HepG2 (cell line): ENCODE data around the gene PRRT1B. TPM values are rescaled to one million over a fixed set of nuclear protein-coding genes. Genes with fewer than 3 reads are reported as not detected.
A peak's percentile ranks its signal among the peaks of the same experiment; 100 is the strongest.

ENCODE experiments used
- ATAC-seq: fragments of 200-7000 bp; cut with Tn5 transposase; 3 replicates; pipeline ENCODE4 v1.9.1; 2020; ENCODE audit warnings: mild to moderate bottlenecking, moderate library complexity
- Bru-seq: library from RNA; stranded (reverse); fragments of 400-500 nt; gene quantifications from one replicate; lab custom pipeline; 2021; lab: Mats Ljungman, UMichigan
- BruChase-seq, 2 experiments: library from RNA; stranded (reverse); fragments of 400-500 nt; gene quantifications; one replicate each; lab custom pipeline; 2021; lab: Mats Ljungman, UMichigan
- BruUV-seq: library from RNA; stranded (reverse); fragments of 400-500 nt; replicated peaks from 2 replicates; lab custom pipeline; 2021; lab: Mats Ljungman, UMichigan
- CTCF ChIA-PET: fragments of 300-600 bp; formaldehyde crosslinking; extraction: SDS; loops from one replicate; lab custom pipeline; 2021; ENCODE audit warnings: low total read pairs, inconsistent platforms, low intra/inter-chr PET ratio; lab: Yijun Ruan, JAX
- POLR2A ChIA-PET: fragments of 350-600 bp; sonication (Branson Sonifier 250); formaldehyde crosslinking; loops from one replicate; lab custom pipeline; 2020; ENCODE audit warnings: antibody characterized with exemption, inconsistent platforms; lab: Yijun Ruan, JAX
- DNase-seq: peaks from one replicate; pipeline ENCODE4 v3.0.0-alpha.2; 2015; ENCODE audit warnings: low spot score
- FAIRE-seq: peaks from 3 replicates; lab custom pipeline; 2011; peaks lifted over from hg19 to GRCh38; lab: Jason Lieb, UNC
- H2AFZ ChIP-seq: one replicate; pipeline ENCODE4 v1.6.1; 2011; ENCODE audit warnings: low read length, inconsistent platforms
- H3K27ac ChIP-seq: fragments of 300-600 bp; 3 replicates; pipeline ENCODE4 v1.8.0; 2011; ENCODE audit warnings: mixed run types, mild to moderate bottlenecking, mixed read lengths, low read length, inconsistent platforms; ENCODE audit not compliant: insufficient read depth; ENCODE audit errors: extremely low read length
- H3K27me3 ChIP-seq, 2 experiments: fragments of 200-600 bp in 1 of 2; 2 replicates in 1 of 2; 3 replicates in 1 of 2; pipeline versions ENCODE4 v1.6.0 to v1.8.0; 2011; ENCODE audit warnings: low read length in 2 of 2, mild to moderate bottlenecking in 2 of 2, moderate library complexity in 2 of 2, inconsistent platforms in 1 of 2; ENCODE audit not compliant: insufficient read depth in 2 of 2, control insufficient read depth in 1 of 2
- H3K36me3 ChIP-seq, 2 experiments: fragments of 200-600 bp in 1 of 2; replicated peaks in 1 of 2; 2 replicates in 1 of 2; 3 replicates in 1 of 2; pipeline versions ENCODE4 v1.5.1 to v1.8.0; 2011; ENCODE audit warnings: low read length in 2 of 2, inconsistent platforms in 1 of 2; ENCODE audit not compliant: insufficient read depth in 2 of 2, control insufficient read depth in 1 of 2
- H3K4me1 ChIP-seq: 2 replicates; pipeline ENCODE4 v1.5.1; 2012; ENCODE audit warnings: low read length, inconsistent platforms; ENCODE audit not compliant: insufficient read depth
- H3K4me2 ChIP-seq: 2 replicates; pipeline ENCODE4 v1.6.0; 2011; ENCODE audit warnings: low read depth, low read length, inconsistent platforms
- H3K4me3 ChIP-seq, 3 experiments: fragments of 200-600 bp in 1 of 3; sonication (generic), shearing (Covaris generic) in 1 of 3; replicated peaks in 1 of 3; 2 replicates each; pipeline ENCODE4 v1.5.1; 2011 to 2016; ENCODE audit warnings: low read length in 3 of 3, inconsistent platforms in 2 of 3, low read depth in 2 of 3, mild to moderate bottlenecking in 2 of 3, control low read depth in 1 of 3, mixed read lengths in 1 of 3; ENCODE audit not compliant: insufficient read depth in 1 of 3
- H3K79me2 ChIP-seq: one replicate; pipeline ENCODE4 v1.6.1; 2011; ENCODE audit warnings: low read length, inconsistent platforms; ENCODE audit not compliant: insufficient read depth
- H3K9ac ChIP-seq: 2 replicates; pipeline ENCODE4 v1.6.0; 2011; ENCODE audit warnings: mild to moderate bottlenecking, low read depth, low read length, inconsistent platforms; ENCODE audit not compliant: insufficient read depth
- H3K9me3 ChIP-seq: 2 replicates; pipeline ENCODE4 v1.5.1; 2012; ENCODE audit warnings: mild to moderate bottlenecking, low read length
- H4K20me1 ChIP-seq: 2 replicates; pipeline ENCODE4 v1.6.0; 2011; ENCODE audit warnings: inconsistent platforms, mild to moderate bottlenecking, low read length, moderate library complexity; ENCODE audit not compliant: insufficient read depth
- FOXK1 ChIP-seq: sonication (generic); formaldehyde crosslinking; IDR thresholded peaks from 2 replicates; pipeline ENCODE4 v1.4.0; 2020; ENCODE audit warnings: low read depth, missing genetic modification reagents, borderline replicate concordance
- GLMP ChIP-seq: sonication (generic); formaldehyde crosslinking; IDR thresholded peaks from 2 replicates; pipeline ENCODE4 v1.9.0; 2021; ENCODE audit warnings: missing genetic modification reagents, mild to moderate bottlenecking, borderline replicate concordance
- MLX ChIP-seq: IDR thresholded peaks from 2 replicates; pipeline ENCODE4 v1.6.1; 2016
- NR2C2 ChIP-seq: sonication (generic); formaldehyde crosslinking; IDR thresholded peaks from 2 replicates; pipeline ENCODE4 v1.4.0; 2020; ENCODE audit warnings: missing genetic modification reagents, mild to moderate bottlenecking, moderate library complexity, borderline replicate concordance
- SIX1 ChIP-seq: sonication (generic); formaldehyde crosslinking; IDR thresholded peaks from 2 replicates; pipeline ENCODE4 v1.4.0; 2020; ENCODE audit warnings: missing genetic modification reagents, borderline replicate concordance
- SMAD3 ChIP-seq: sonication (generic); formaldehyde crosslinking; IDR thresholded peaks from 2 replicates; pipeline ENCODE4 v1.4.0; 2020; ENCODE audit warnings: missing genetic modification reagents
- SOX6 ChIP-seq, 2 experiments: fragments of 450-650 bp in 1 of 2; sonication (generic) in 1 of 2; formaldehyde crosslinking in 1 of 2; IDR thresholded peaks; 2 replicates each; pipeline versions ENCODE4 v1.4.0 to v1.6.1; 2017 to 2020; ENCODE audit warnings: antibody characterized with exemption in 1 of 2, mild to moderate bottlenecking in 1 of 2, missing genetic modification reagents in 1 of 2
- ZNF263 ChIP-seq: sonication (generic); formaldehyde crosslinking; IDR thresholded peaks from 2 replicates; pipeline ENCODE4 v1.4.0; 2020; ENCODE audit warnings: missing genetic modification reagents
- ZNF343 ChIP-seq: sonication (generic); formaldehyde crosslinking; IDR thresholded peaks from 2 replicates; pipeline ENCODE4 v1.4.0; 2020; ENCODE audit warnings: mild to moderate bottlenecking, missing genetic modification reagents
- ZNF563 ChIP-seq: sonication (generic); formaldehyde crosslinking; IDR thresholded peaks from 2 replicates; pipeline ENCODE4 v1.8.0; 2022; ENCODE audit warnings: mild to moderate bottlenecking, moderate library complexity, missing genetic modification reagents
- ZNF570 ChIP-seq: sonication (generic); formaldehyde crosslinking; IDR thresholded peaks from 2 replicates; pipeline ENCODE4 v1.4.0; 2020; ENCODE audit warnings: mild to moderate bottlenecking, missing genetic modification reagents, borderline replicate concordance
- ZNF776 ChIP-seq: sonication (generic); formaldehyde crosslinking; IDR thresholded peaks from 2 replicates; pipeline ENCODE4 v1.4.0; 2020; ENCODE audit warnings: mild to moderate bottlenecking, missing genetic modification reagents
- WGBS: methylation state at CpG from one replicate; pipeline ENCODE4 v1.1.6; 2017; ENCODE audit warnings: low lambda C conversion rate; 5-methylcytosine and 5-hydroxymethylcytosine counted together
- in situ Hi-C: cut with HindIII; loops from 2 replicates; pipeline ENCODE4 v1.10.0; 2017; ENCODE audit warnings: low pct_unique_long_range_greater_than_20kb; ENCODE audit not compliant: extremely low pct_ligation_motif_present
- intact Hi-C: fragments of 100-400 bp; cut with micrococcal nuclease; formaldehyde crosslinking; loops from one replicate; pipeline ENCODE4 v1.10.0; 2022; ENCODE audit not compliant: unreplicated experiment
- long read RNA-seq, 2 experiments: library from RNA in 1 of 2; library from polyadenylated mRNA in 1 of 2; stranded (forward) in 1 of 2; unstranded in 1 of 2; transcript quantifications; one replicate each; pipeline ENCODE4 v2.0.0, GENCODE V29; 2019 to 2022
- polyA minus RNA-seq, 3 experiments: library from RNA; depleted of rRNA, polyadenylated mRNA; stranded (reverse); fragments of >200 nt; gene quantifications; 2 replicates each; pipeline ENCODE4 v1.2.3, GENCODE V29; 2011; ENCODE audit warnings: low replicate concordance in 1 of 3
- polyA plus RNA-seq, 8 experiments: library from polyadenylated mRNA; depleted of rRNA in 3 of 8; stranded (reverse) in 7 of 8; unstranded in 1 of 8; fragments of >200 nt; fragmentation: Illumina TruSeq in 4 of 8; extraction: Trizol in 4 of 8; gene quantifications; 2 replicates each; pipeline versions ENCODE4 v1.2.1 to v1.2.3, GENCODE V29; 2011 to 2016; ENCODE audit warnings: low read depth in 4 of 8, missing spikeins in 1 of 8, mixed read lengths in 1 of 8; ENCODE audit not compliant: insufficient read depth in 1 of 8
- total RNA-seq, 5 experiments: library from RNA; depleted of rRNA; stranded (reverse); fragments of >200 nt; fragmentation: Illumina TruSeq; extraction: Trizol; gene quantifications; 2 replicates each; pipeline ENCODE4 v1.2.3, GENCODE V29; 2016; ENCODE audit warnings: low read depth in 1 of 5
- TF ChIP-seq, protein P1 (sequence below): sonication (generic); formaldehyde crosslinking; IDR thresholded peaks from 2 replicates; pipeline ENCODE4; 2020; ENCODE audit warnings: missing genetic modification reagents, mild to moderate bottlenecking, borderline replicate concordance

PRRT1B gene
- total RNA-seq (2016; rRNA removed; fragmentation: Illumina TruSeq; extraction: Trizol) (not detected in 2 replicates), polyA plus RNA-seq (2011; rRNA removed) (not detected in 2 replicates), polyA minus RNA-seq (2011; rRNA and poly(A)+ RNA removed; ENCODE audit: low replicate concordance) (not detected in 2 replicates), Bru-seq, nascent RNA (percentile 15 among the genes with signal in this experiment), BruChase-seq, experiment 1, labeled RNA remaining after a 6-hour chase (not detected), BruChase-seq, experiment 2, labeled RNA remaining after a 2-hour chase (not detected)
- total RNA-seq (2016; cell fraction: cytosol; rRNA removed; fragmentation: Illumina TruSeq; extraction: Trizol; ENCODE audit: low read depth): not detected in 2 replicates
- total RNA-seq (2016; cell fraction: insoluble cytoplasmic fraction; rRNA removed; fragmentation: Illumina TruSeq; extraction: Trizol): not detected in 2 replicates
- total RNA-seq (2016; cell fraction: membrane; rRNA removed; fragmentation: Illumina TruSeq; extraction: Trizol): not detected in 2 replicates
- total RNA-seq (2016; cell fraction: nucleus; rRNA removed; fragmentation: Illumina TruSeq; extraction: Trizol): not detected in 2 replicates
- not detected in 2 replicates for polyA plus RNA-seq (2011; cell fraction: cytosol; rRNA removed)
- not detected in 2 replicates for polyA plus RNA-seq (2011; cell fraction: nucleus; rRNA removed)
- not detected in 2 replicates for polyA plus RNA-seq (2012)
- not detected in 2 replicates for polyA plus RNA-seq (2016; cell fraction: cytosol; fragmentation: Illumina TruSeq; extraction: Trizol; ENCODE audit: low read depth)
- not detected in 2 replicates for polyA plus RNA-seq (2016; cell fraction: insoluble cytoplasmic fraction; fragmentation: Illumina TruSeq; extraction: Trizol; ENCODE audit: low read depth)
- polyA plus RNA-seq (2016; cell fraction: membrane; fragmentation: Illumina TruSeq; extraction: Trizol; ENCODE audit: low read depth): not detected in 2 replicates
- not detected in 2 replicates for polyA plus RNA-seq (2016; cell fraction: nucleus; fragmentation: Illumina TruSeq; extraction: Trizol; ENCODE audit: insufficient read depth, low read depth)
- not detected in 2 replicates for polyA minus RNA-seq (2011; cell fraction: cytosol; rRNA and poly(A)+ RNA removed)
- not detected in 2 replicates for polyA minus RNA-seq (2011; cell fraction: nucleus; rRNA and poly(A)+ RNA removed)
- long read RNA-seq, experiment 1: 0 reads
- long read RNA-seq, experiment 2: 0 reads

- Histone ChIP-seq H3K9ac (0 out of 2 replicates have a peak within 1 kb of the TSS, but pooled peaks have one; percentile 30), H3K4me3 (peak within 1 kb of the TSS; percentile 42 to 70 (median 44); a peak in 5 of 6 replicates), H3K36me3 (no peaks in the 10 kb centered on the region), H3K27ac (no peak within 1 kb of the TSS), H2AFZ (no peak within 1 kb of the TSS), H4K20me1 (peaks cover 11% of the 10 kb centered on the region; the same call in 1 of the 2 replicates), H3K27me3 (peaks cover 13 to 66% of the 10 kb centered on the region in 2 experiments; a peak in 4 of 5 replicates), H3K4me2 (peak within 1 kb of the TSS; percentile 84), H3K79me2 (no peaks in the 10 kb centered on the region), H3K4me1 (peaks cover 25% of the 10 kb centered on the region), H3K9me3 (peaks cover 22% of the 10 kb centered on the region)
- no TSS peak for BruUV-seq
- in situ Hi-C loops (no loop called here), intact Hi-C loops (no loop called here)
- CTCF ChIA-PET: interaction anchor here (0.7 kb wide), 1 partner anchor 60 kb away, joined by 3 read pairs; no protein-coding TSS in a partner anchor
- ATAC-seq: peak; percentile 98
- POLR2A ChIA-PET: interaction anchor here (0.7 to 1.7 kb wide), 3 partner anchors 14 to 172 kb away, joined by 3 to 6 read pairs (median 3); partner anchors contain the start of gene UCK1
- DNase-seq: peak; percentile 86
- 12% methylated on average over 28 of the region's 50 CpGs for WGBS
- FAIRE-seq: peak; percentile 76
- peak; percentile 96 for TF ChIP-seq SIX1 (CRISPR knock-in tag)
- TF ChIP-seq MLX (CRISPR knock-in tag): no peak
- peak; percentile 53; the same call in 1 of the 2 replicates for TF ChIP-seq NR2C2 (CRISPR knock-in tag)
- TF ChIP-seq ZNF570 (CRISPR knock-in tag): no peak
- 0 out of 2 replicates have a peak, but pooled peaks have one; percentile 32 for TF ChIP-seq ZNF343 (CRISPR knock-in tag)
- TF ChIP-seq SOX6 (IDR thresholded peaks at IDR 0.05): no peak
- TF ChIP-seq SOX6 (CRISPR knock-in tag; IDR thresholded peaks at IDR 0.05): peak; percentile 81
- TF ChIP-seq, protein P1, sequence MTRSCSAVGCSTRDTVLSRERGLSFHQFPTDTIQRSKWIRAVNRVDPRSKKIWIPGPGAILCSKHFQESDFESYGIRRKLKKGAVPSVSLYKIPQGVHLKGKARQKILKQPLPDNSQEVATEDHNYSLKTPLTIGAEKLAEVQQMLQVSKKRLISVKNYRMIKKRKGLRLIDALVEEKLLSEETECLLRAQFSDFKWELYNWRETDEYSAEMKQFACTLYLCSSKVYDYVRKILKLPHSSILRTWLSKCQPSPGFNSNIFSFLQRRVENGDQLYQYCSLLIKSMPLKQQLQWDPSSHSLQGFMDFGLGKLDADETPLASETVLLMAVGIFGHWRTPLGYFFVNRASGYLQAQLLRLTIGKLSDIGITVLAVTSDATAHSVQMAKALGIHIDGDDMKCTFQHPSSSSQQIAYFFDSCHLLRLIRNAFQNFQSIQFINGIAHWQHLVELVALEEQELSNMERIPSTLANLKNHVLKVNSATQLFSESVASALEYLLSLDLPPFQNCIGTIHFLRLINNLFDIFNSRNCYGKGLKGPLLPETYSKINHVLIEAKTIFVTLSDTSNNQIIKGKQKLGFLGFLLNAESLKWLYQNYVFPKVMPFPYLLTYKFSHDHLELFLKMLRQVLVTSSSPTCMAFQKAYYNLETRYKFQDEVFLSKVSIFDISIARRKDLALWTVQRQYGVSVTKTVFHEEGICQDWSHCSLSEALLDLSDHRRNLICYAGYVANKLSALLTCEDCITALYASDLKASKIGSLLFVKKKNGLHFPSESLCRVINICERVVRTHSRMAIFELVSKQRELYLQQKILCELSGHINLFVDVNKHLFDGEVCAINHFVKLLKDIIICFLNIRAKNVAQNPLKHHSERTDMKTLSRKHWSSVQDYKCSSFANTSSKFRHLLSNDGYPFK (CRISPR knock-in tag): no peak
- TF ChIP-seq FOXK1: peak; percentile 56; the same call in 1 of the 2 replicates
- TF ChIP-seq ZNF776: no peak
- TF ChIP-seq ZNF263: no peak
- no peak for TF ChIP-seq GLMP (CRISPR knock-in tag)
- peak; percentile 79; the same call in 1 of the 2 replicates for TF ChIP-seq ZNF563 (CRISPR knock-in tag)
- TF ChIP-seq SMAD3: no peak
These were observed at the start of gene PRRT1B for GRCh38 chr9:131545003-131545785. PRRT1B (plus strand) TSS chr9:131545523; CDS start chr9:131545616, 93 bp downstream.
